GM21390 (cell line): Measurements from ENCODE around the gene OBSCN.

Experiments used
- ATAC-seq: cut with Tn5 transposase; IDR thresholded peaks from one replicate; pipeline ENCODE4 v1.9.1; 2021; ENCODE audit not compliant: unreplicated experiment

The OBSCN gene

GRCh38 chr1:228316589-228317387, 108.9 kb downstream of the OBSCN start:
- no peak for ATAC-seq

GRCh38 chr1:228317411-228317828, 109.6 kb downstream of the OBSCN start:
- ATAC-seq, result no peak

- ATAC-seq, result no peak
Measured at GRCh38 chr1:228317891-228318810, 110.3 kb downstream of the OBSCN start.

- ATAC-seq, result no peak
Measured at GRCh38 chr1:228318823-228319241, 111.0 kb downstream of the OBSCN start.

- ATAC-seq, result no peak
Measured at GRCh38 chr1:228319352-228320088, 111.7 kb downstream of the OBSCN start.

GRCh38 chr1:228320394-228320793, 112.5 kb downstream of the OBSCN start:
- no peak for ATAC-seq

- ATAC-seq, result no peak
Measured at GRCh38 chr1:228321435-228321834, 113.6 kb downstream of the OBSCN start.

GRCh38 chr1:228321895-228322294, 114.1 kb downstream of the OBSCN start:
- ATAC-seq, result no peak

- no peak for ATAC-seq
Measured at GRCh38 chr1:228323401-228323800, 115.6 kb downstream of the OBSCN start.

GRCh38 chr1:228325267-228325666, 117.4 kb downstream of the OBSCN start:
- ATAC-seq, result no peak

GRCh38 chr1:228329887-228330286, 122.0 kb downstream of the OBSCN start:
- no peak for ATAC-seq

GRCh38 chr1:228332797-228333738, 125.2 kb downstream of the OBSCN start:
- ATAC-seq, result no peak

GRCh38 chr1:228333739-228334115, 125.9 kb downstream of the OBSCN start:
- no peak for ATAC-seq

GRCh38 chr1:228334226-228334935, 126.5 kb downstream of the OBSCN start:
- no peak for ATAC-seq

- no peak for ATAC-seq
Measured at GRCh38 chr1:228334954-228335353, 127.1 kb downstream of the OBSCN start.

- ATAC-seq, result no peak
Measured at GRCh38 chr1:228335406-228336307, 127.8 kb downstream of the OBSCN start.

- no peak for ATAC-seq
Measured at GRCh38 chr1:228336308-228337030, 128.6 kb downstream of the OBSCN start.

- no peak for ATAC-seq
Measured at GRCh38 chr1:228337031-228337564, 129.3 kb downstream of the OBSCN start.
